RWPE2 (cell line): ENCODE results near the gene LACRT.
"Not testable (repeated sequence)": the region's sequence is repeated elsewhere in the genome, so short reads cannot be mapped to it uniquely, and the experiment has no call there.

Experiments
- ATAC-seq: fragments of 200-7000 bp; cut with Tn5 transposase; 3 replicates; pipeline ENCODE4 v1.9.1; 2021; ENCODE audit warnings: low read depth
- DNase-seq: peaks from one replicate; pipeline ENCODE4 v3.0.0-alpha.2; 2020; ENCODE audit warnings: low spot score
- H3K27ac ChIP-seq: fragments of 450-650 bp; 2 replicates; pipeline ENCODE4 v1.5.1; 2017; ENCODE audit warnings: mild to moderate bottlenecking; ENCODE audit not compliant: poor library complexity, severe bottlenecking
- H3K27me3 ChIP-seq: fragments of 250-450 bp; sonication (Bioruptor Pico); 2 replicates; pipeline ENCODE4 v1.5.1; 2021; ENCODE audit warnings: mild to moderate bottlenecking, moderate library complexity; ENCODE audit not compliant: insufficient read depth, poor library complexity, severe bottlenecking
- H3K36me3 ChIP-seq: fragments of 250-450 bp; sonication (Bioruptor Pico); 2 replicates; pipeline ENCODE4 v1.5.1; 2020; ENCODE audit warnings: low read depth, mild to moderate bottlenecking, moderate library complexity
- H3K4me1 ChIP-seq: fragments of 250-450 bp; sonication (Bioruptor Pico); 2 replicates; pipeline ENCODE4 v1.5.1; 2021; ENCODE audit warnings: mild to moderate bottlenecking, moderate library complexity; ENCODE audit not compliant: insufficient read depth, poor library complexity, severe bottlenecking
- H3K4me3 ChIP-seq: fragments of 250-450 bp; sonication (Bioruptor Pico); 2 replicates; pipeline ENCODE4 v1.5.1; 2021; ENCODE audit warnings: mild to moderate bottlenecking, moderate library complexity; ENCODE audit not compliant: severe bottlenecking
- H3K9me3 ChIP-seq: fragments of 250-450 bp; sonication (Bioruptor Pico); 2 replicates; pipeline ENCODE4 v1.5.1; 2021; ENCODE audit warnings: mild to moderate bottlenecking, moderate library complexity; ENCODE audit not compliant: severe bottlenecking
- TF ChIP-seq, protein P1 (sequence below): fragments of 450-650 bp; IDR thresholded peaks from one replicate; pipeline ENCODE4 v1.5.1; 2017; ENCODE audit warnings: mild to moderate bottlenecking, moderate library complexity; ENCODE audit not compliant: poor library complexity, severe bottlenecking

The LACRT gene

DNA sequence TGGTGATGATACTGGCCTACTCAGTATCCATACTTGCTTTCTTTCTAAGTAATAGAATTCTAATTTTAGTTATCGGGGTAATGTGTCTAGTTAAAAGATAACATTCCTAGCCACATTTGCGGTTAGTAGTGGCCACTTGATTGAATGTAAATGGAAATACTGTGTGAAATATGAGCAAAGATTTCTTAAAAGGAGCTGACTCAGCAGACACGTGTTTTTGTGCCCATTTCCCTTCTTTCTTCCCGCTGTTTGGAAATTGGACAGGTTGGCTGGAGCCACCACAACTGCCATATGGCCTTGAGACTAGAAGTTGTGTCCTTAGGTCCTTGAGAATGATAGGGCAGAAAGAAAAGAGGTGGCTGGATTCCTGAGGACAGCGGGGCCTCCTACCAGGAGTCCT is 33.2 kb upstream of the LACRT start:
- TF ChIP-seq, protein P1, sequence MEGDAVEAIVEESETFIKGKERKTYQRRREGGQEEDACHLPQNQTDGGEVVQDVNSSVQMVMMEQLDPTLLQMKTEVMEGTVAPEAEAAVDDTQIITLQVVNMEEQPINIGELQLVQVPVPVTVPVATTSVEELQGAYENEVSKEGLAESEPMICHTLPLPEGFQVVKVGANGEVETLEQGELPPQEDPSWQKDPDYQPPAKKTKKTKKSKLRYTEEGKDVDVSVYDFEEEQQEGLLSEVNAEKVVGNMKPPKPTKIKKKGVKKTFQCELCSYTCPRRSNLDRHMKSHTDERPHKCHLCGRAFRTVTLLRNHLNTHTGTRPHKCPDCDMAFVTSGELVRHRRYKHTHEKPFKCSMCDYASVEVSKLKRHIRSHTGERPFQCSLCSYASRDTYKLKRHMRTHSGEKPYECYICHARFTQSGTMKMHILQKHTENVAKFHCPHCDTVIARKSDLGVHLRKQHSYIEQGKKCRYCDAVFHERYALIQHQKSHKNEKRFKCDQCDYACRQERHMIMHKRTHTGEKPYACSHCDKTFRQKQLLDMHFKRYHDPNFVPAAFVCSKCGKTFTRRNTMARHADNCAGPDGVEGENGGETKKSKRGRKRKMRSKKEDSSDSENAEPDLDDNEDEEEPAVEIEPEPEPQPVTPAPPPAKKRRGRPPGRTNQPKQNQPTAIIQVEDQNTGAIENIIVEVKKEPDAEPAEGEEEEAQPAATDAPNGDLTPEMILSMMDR, result no peak
- DNase-seq, result no peak

GRCh38 chr12:54666008-54666407 is 31.3 kb upstream of the LACRT start:
- Histone ChIP-seq H3K36me3 (no peaks in the 10 kb centered on the region), H3K4me3 (no peak overlapping the region), H3K27ac (no peak overlapping the region), H3K9me3 (no peaks in the 10 kb centered on the region), H3K4me1 (no peaks in the 10 kb centered on the region), H3K27me3 (no peaks in the 10 kb centered on the region)
- DNase-seq (no peak), ATAC-seq (no peak)
- TF ChIP-seq, protein P1, result no peak

More for the DNA sequence above, 33.2 kb upstream of the LACRT start:
- no peaks in the 10 kb centered on the region for H3K27me3 ChIP-seq
- no peaks in the 10 kb centered on the region for H3K4me1 ChIP-seq
- H3K4me3 ChIP-seq, result no peak overlapping the region
- H3K27ac ChIP-seq, result no peak overlapping the region
- no peaks in the 10 kb centered on the region for H3K9me3 ChIP-seq
- ATAC-seq, result no peak
- no peaks in the 10 kb centered on the region for H3K36me3 ChIP-seq

GRCh38 chr12:54665022-54665635 is 30.4 kb upstream of the LACRT start:
- not testable (repeated sequence) for H3K27me3 ChIP-seq, DNase-seq, H3K4me3 ChIP-seq, H3K27ac ChIP-seq, ATAC-seq, H3K4me1 ChIP-seq, H3K9me3 ChIP-seq, H3K36me3 ChIP-seq

- TF ChIP-seq, protein P1, result no peak
- ATAC-seq, result no peak
- Histone ChIP-seq H3K36me3 (no peaks in the 10 kb centered on the region), H3K27ac (no peak overlapping the region), H3K4me1 (no peaks in the 10 kb centered on the region), H3K9me3 (no peaks in the 10 kb centered on the region), H3K27me3 (no peaks in the 10 kb centered on the region), H3K4me3 (no peak overlapping the region)
- no peak for DNase-seq
These were observed 28.9 kb upstream of the LACRT start for GRCh38 chr12:54663603-54664002.

GRCh38 chr12:54662026-54662425 is 27.3 kb upstream of the LACRT start:
- Histone ChIP-seq H3K36me3 (no peaks in the 10 kb centered on the region), H3K4me3 (no peak overlapping the region), H3K27ac (no peak overlapping the region), H3K9me3 (no peaks in the 10 kb centered on the region), H3K4me1 (no peaks in the 10 kb centered on the region), H3K27me3 (no peaks in the 10 kb centered on the region)
- TF ChIP-seq, protein P1, result no peak
- ATAC-seq (no peak), DNase-seq (no peak)
